CD14-positive monocyte (primary cell): Measurements from ENCODE around the gene LUZP2. TPM values are rescaled to one million over a fixed set of nuclear protein-coding genes. Genes with fewer than 3 reads are reported as not detected.

Experiments used
- DNase-seq, 3 donors: peaks; one replicate each; pipeline ENCODE4 v3.0.0-alpha.2; 2011 to 2022
- H2AFZ ChIP-seq: 2 replicates; pipeline ENCODE4 v1.6.0; 2012; ENCODE audit warnings: mild to moderate bottlenecking, low read depth, low read length, inconsistent platforms; ENCODE audit not compliant: insufficient read depth, poor library complexity, severe bottlenecking
- H3K27ac ChIP-seq, 2 donors: 1 replicate in 1 of 2; 2 replicates in 1 of 2; pipeline ENCODE4 v1.5.1; 2012 to 2013; ENCODE audit warnings: low read length in 2 of 2, control low read depth in 1 of 2, inconsistent platforms in 1 of 2, low read depth in 1 of 2, mild to moderate bottlenecking in 1 of 2
- H3K27me3 ChIP-seq, 2 donors: one replicate each; pipeline versions ENCODE4 v1.6.0 to v1.6.1; 2011 to 2013; ENCODE audit warnings: low read length in 2 of 2; ENCODE audit not compliant: control insufficient read depth in 2 of 2, insufficient read depth in 2 of 2
- H3K36me3 ChIP-seq, 2 donors: replicated peaks in 1 of 2; 1 replicate in 1 of 2; 2 replicates in 1 of 2; pipeline versions ENCODE4 v1.5.1 to v1.6.1; 2012 to 2013; ENCODE audit warnings: low read length in 2 of 2, control low read depth in 1 of 2, inconsistent platforms in 1 of 2, mild to moderate bottlenecking in 1 of 2; ENCODE audit not compliant: insufficient read depth in 2 of 2, control insufficient read depth in 1 of 2
- H3K4me1 ChIP-seq, 2 donors: 1 replicate in 1 of 2; 2 replicates in 1 of 2; pipeline versions ENCODE4 v1.5.1 to v1.6.1; 2012 to 2013; ENCODE audit warnings: low read length in 2 of 2, control low read depth in 1 of 2, inconsistent platforms in 1 of 2, mild to moderate bottlenecking in 1 of 2, moderate library complexity in 1 of 2; ENCODE audit not compliant: insufficient read depth in 2 of 2, control insufficient read depth in 1 of 2
- H3K4me2 ChIP-seq: replicated peaks from 2 replicates; pipeline ENCODE3; 2012; ENCODE audit warnings: low read length, moderate library complexity, mild to moderate bottlenecking; ENCODE audit not compliant: poor library complexity, severe bottlenecking; ENCODE audit errors: extremely low read depth
- H3K4me3 ChIP-seq, 3 experiments: fragments of 200-600 bp in 1 of 3; sonication (generic) in 1 of 3; replicated peaks in 1 of 3; 1 replicate in 2 of 3; 2 replicates in 1 of 3; pipeline ENCODE4 v1.5.1; 2011 to 2013; ENCODE audit warnings: low read length in 3 of 3, mild to moderate bottlenecking in 3 of 3, control low read depth in 2 of 3, low read depth in 2 of 3, inconsistent platforms in 1 of 3, moderate library complexity in 1 of 3
- H3K79me2 ChIP-seq: 2 replicates; pipeline ENCODE4 v1.6.0; 2012; ENCODE audit warnings: mild to moderate bottlenecking, control low read depth, inconsistent platforms, low read length, moderate library complexity; ENCODE audit not compliant: insufficient read depth
- H3K9ac ChIP-seq: 2 replicates; pipeline ENCODE4 v1.6.0; 2017; ENCODE audit warnings: low read length, mild to moderate bottlenecking; ENCODE audit not compliant: insufficient read depth, poor library complexity, severe bottlenecking
- H3K9me3 ChIP-seq, 2 donors: replicated peaks in 1 of 2; 1 replicate in 1 of 2; 2 replicates in 1 of 2; pipeline versions ENCODE4 v1.5.1 to v1.6.1; 2012 to 2013; ENCODE audit warnings: low read length in 2 of 2, control low read depth in 1 of 2; ENCODE audit not compliant: control insufficient read depth in 1 of 2, insufficient read depth in 1 of 2
- H4K20me1 ChIP-seq: 2 replicates; pipeline ENCODE4 v1.6.0; 2012; ENCODE audit warnings: mild to moderate bottlenecking, low read length, control low read depth, moderate library complexity; ENCODE audit not compliant: insufficient read depth
- H3K27ac Mint-ChIP-seq, 7 donors: one replicate each; pipeline ENCODE4 v1.8.0; 2020; ENCODE audit warnings: mild to moderate bottlenecking in 7 of 7, mixed read lengths in 7 of 7, moderate library complexity in 6 of 7, inconsistent platforms in 2 of 7
- H3K27me3 Mint-ChIP-seq, 3 donors: one replicate each; pipeline ENCODE4 v1.8.0; 2021 to 2022; ENCODE audit warnings: low read depth in 3 of 3, mild to moderate bottlenecking in 3 of 3, mixed read lengths in 3 of 3, moderate library complexity in 3 of 3, inconsistent platforms in 1 of 3
- H3K36me3 Mint-ChIP-seq, 2 donors: one replicate each; pipeline ENCODE4 v1.8.0; 2020; ENCODE audit warnings: mixed read lengths in 2 of 2, inconsistent platforms in 1 of 2, mild to moderate bottlenecking in 1 of 2
- H3K4me1 Mint-ChIP-seq: one replicate; pipeline ENCODE4 v1.8.0; 2020; ENCODE audit warnings: mild to moderate bottlenecking, mixed read lengths
- H3K4me3 Mint-ChIP-seq, 2 donors: one replicate each; pipeline ENCODE4 v1.8.0; 2020; ENCODE audit warnings: mild to moderate bottlenecking in 2 of 2, mixed read lengths in 2 of 2, moderate library complexity in 1 of 2
- H3K9me3 Mint-ChIP-seq, 7 donors: one replicate each; pipeline ENCODE4 v1.8.0; 2020 to 2022; ENCODE audit warnings: mixed read lengths in 7 of 7, mild to moderate bottlenecking in 6 of 7, moderate library complexity in 6 of 7, inconsistent platforms in 2 of 7
- WGBS: methylation state at CpG from one replicate; pipeline ENCODE4 v1.1.5; 2013; ENCODE audit warnings: missing lambda C conversion rate; ENCODE audit not compliant: insufficient coverage; 5-methylcytosine and 5-hydroxymethylcytosine counted together
- intact Hi-C, 2 donors: fragments of 100-400 bp; cut with micrococcal nuclease; formaldehyde crosslinking; loops; one replicate each; pipeline versions ENCODE4 v1.15.0 to v1.15.1; 2023
- polyA plus RNA-seq, 3 donors: library from polyadenylated mRNA; depleted of rRNA in 1 of 3; unstranded in 2 of 3; stranded (reverse) in 1 of 3; fragments of 300-500 nt in 2 of 3; fragments of >200 nt in 1 of 3; fragmentation: Illumina TruSeq in 2 of 3; gene quantifications; 1 replicate in 2 of 3; 2 replicates in 1 of 3; pipeline ENCODE4 v1.2.3, GENCODE V29; 2012 to 2021
- TF ChIP-seq, protein P1 (sequence below): fragments of 200-600 bp; IDR thresholded peaks from one replicate; pipeline ENCODE4 v1.8.0; 2022; ENCODE audit warnings: antibody characterized with exemption, mild to moderate bottlenecking

Gene LUZP2
- polyA plus RNA-seq, 3 donors: not detected

DNA sequence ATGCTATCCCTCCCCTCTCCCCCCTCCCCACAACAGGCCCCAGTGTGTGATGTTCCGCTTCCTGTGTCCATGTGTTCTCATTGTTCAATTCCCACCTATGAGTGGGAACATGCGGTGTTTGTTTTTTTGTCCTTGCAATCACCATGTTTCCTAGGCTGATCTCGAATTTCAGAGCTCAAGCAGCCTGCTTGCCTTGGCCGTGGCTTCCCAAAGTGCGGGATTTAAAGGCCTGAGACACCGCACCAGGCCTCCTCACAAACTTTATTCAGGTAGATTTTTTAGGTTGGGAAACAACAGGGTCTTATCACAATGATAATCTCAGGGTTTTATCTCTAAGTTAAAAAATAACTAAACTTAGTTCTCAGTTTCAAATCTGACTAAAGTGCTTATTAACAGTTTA lies 125.4 kb downstream of the LUZP2 start:
- Histone ChIP-seq H3K36me3 (no peaks in the 10 kb centered on the region), H2AFZ (no peak overlapping the region), H4K20me1 (no peaks in the 10 kb centered on the region), H3K4me3 (no peak overlapping the region), H3K4me2 (no peak overlapping the region), H3K9ac (no peak overlapping the region), H3K9me3 (no peaks in the 10 kb centered on the region), H3K27me3 (no peaks in the 10 kb centered on the region), H3K4me1 (no peaks in the 10 kb centered on the region), H3K79me2 (no peaks in the 10 kb centered on the region), H3K27ac (no peak overlapping the region)
- TF ChIP-seq, protein P1, sequence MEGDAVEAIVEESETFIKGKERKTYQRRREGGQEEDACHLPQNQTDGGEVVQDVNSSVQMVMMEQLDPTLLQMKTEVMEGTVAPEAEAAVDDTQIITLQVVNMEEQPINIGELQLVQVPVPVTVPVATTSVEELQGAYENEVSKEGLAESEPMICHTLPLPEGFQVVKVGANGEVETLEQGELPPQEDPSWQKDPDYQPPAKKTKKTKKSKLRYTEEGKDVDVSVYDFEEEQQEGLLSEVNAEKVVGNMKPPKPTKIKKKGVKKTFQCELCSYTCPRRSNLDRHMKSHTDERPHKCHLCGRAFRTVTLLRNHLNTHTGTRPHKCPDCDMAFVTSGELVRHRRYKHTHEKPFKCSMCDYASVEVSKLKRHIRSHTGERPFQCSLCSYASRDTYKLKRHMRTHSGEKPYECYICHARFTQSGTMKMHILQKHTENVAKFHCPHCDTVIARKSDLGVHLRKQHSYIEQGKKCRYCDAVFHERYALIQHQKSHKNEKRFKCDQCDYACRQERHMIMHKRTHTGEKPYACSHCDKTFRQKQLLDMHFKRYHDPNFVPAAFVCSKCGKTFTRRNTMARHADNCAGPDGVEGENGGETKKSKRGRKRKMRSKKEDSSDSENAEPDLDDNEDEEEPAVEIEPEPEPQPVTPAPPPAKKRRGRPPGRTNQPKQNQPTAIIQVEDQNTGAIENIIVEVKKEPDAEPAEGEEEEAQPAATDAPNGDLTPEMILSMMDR: no peak
- intact Hi-C loops: no loop called here
- DNase-seq: no peak
- no peaks in the 10 kb centered on the region for H3K36me3 Mint-ChIP-seq
- peaks cover 0 to 2% (median 0%) of the 10 kb centered on the region in 7 donors for H3K9me3 Mint-ChIP-seq
- H3K4me3 Mint-ChIP-seq: no peak overlapping the region
- H3K27ac Mint-ChIP-seq: no peak overlapping the region
- WGBS: 88% methylated on average over 1 of the region's 6 CpGs
- no peaks in the 10 kb centered on the region for H3K4me1 Mint-ChIP-seq
- no peaks in the 10 kb centered on the region for H3K27me3 Mint-ChIP-seq

DNA sequence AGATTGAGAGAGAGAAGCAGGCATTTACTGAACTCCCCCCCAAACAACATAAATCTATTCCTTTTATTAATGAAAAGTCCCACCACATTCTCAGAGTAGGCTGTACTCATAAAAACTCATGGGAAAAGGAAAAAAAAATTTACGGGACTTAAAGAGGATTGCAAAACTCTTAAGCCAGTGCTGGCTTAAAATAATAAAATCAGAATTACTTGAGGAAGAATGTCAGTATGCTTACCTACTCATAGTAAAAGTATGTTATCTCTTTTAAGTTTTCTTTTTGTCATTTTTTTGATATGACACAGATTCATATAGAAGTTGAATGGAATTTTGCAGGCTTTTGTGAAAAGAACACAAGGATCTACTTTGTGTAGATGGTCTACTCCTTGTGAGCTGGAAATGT lies 126.3 kb downstream of the LUZP2 start:
- H4K20me1 ChIP-seq: no peaks in the 10 kb centered on the region
- H3K36me3 Mint-ChIP-seq: no peaks in the 10 kb centered on the region

More for the DNA sequence above, 126.3 kb downstream of the LUZP2 start:
- no peak overlapping the region for H3K27ac Mint-ChIP-seq
- WGBS: no CpG with 5 or more reads among the region's 1 CpG
- intact Hi-C loops: no loop called here
- Histone ChIP-seq H3K9ac (no peak overlapping the region), H2AFZ (no peak overlapping the region), H3K4me3 (no peak overlapping the region), H3K9me3 (no peaks in the 10 kb centered on the region), H3K27me3 (no peaks in the 10 kb centered on the region), H3K27ac (no peak overlapping the region), H3K36me3 (no peaks in the 10 kb centered on the region), H3K4me1 (no peaks in the 10 kb centered on the region), H3K4me2 (no peak overlapping the region), H3K79me2 (no peaks in the 10 kb centered on the region)
- H3K9me3 Mint-ChIP-seq: no peaks in the 10 kb centered on the region
- no peaks in the 10 kb centered on the region for H3K27me3 Mint-ChIP-seq
- no peak for DNase-seq
- H3K4me1 Mint-ChIP-seq: no peaks in the 10 kb centered on the region
- TF ChIP-seq, protein P1: no peak
- no peak overlapping the region for H3K4me3 Mint-ChIP-seq
